DMS153 (cell line): ENCODE results near the gene DMKN.

Experiments
- DNase-seq: peaks from one replicate; lab custom pipeline; 2025; lab: John Stamatoyannopoulos, UW

DMKN gene, protein sequence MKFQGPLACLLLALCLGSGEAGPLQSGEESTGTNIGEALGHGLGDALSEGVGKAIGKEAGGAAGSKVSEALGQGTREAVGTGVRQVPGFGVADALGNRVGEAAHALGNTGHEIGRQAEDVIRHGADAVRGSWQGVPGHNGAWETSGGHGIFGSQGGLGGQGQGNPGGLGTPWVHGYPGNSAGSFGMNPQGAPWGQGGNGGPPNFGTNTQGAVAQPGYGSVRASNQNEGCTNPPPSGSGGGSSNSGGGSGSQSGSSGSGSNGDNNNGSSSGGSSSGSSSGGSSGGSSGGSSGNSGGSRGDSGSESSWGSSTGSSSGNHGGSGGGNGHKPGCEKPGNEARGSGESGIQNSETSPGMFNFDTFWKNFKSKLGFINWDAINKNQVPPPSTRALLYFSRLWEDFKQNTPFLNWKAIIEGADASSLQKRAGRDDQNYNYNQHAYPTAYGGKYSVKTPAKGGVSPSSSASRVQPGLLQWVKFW

GRCh38 chr19:35513628-35514281, at the start of gene DMKN:
Gene DMKN (minus strand): TSS chr19:35513649. CDS start chr19:35513475, 174 bp downstream.
- no peak for DNase-seq

- no peak for DNase-seq
Measured at GRCh38 chr19:35562776-35563175, 49.3 kb upstream of the DMKN start.

- DNase-seq: no peak
Measured at GRCh38 chr19:35562336-35562735, 48.9 kb upstream of the DMKN start.

DNA sequence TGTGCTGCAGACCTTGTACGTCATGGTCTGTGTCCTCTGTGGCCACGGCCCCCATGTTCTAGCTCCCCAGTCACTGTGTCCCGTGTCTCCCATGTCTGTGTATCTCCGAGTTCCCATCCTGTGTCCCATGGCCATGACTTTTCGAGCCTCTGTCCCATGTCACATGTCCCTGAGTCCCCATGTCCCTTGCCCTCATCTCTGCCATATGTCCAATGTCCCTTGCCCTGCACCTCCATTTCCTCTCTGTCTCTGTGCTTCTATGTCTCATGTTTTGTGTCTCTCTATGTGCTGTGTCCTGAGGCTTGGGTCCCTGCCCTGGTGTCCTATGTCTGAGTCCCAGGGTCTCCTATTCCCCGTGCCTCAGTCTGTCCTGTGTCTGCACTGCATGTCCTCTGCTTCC, 48.0 kb upstream of the DMKN start:
- DNase-seq: no peak

DNA sequence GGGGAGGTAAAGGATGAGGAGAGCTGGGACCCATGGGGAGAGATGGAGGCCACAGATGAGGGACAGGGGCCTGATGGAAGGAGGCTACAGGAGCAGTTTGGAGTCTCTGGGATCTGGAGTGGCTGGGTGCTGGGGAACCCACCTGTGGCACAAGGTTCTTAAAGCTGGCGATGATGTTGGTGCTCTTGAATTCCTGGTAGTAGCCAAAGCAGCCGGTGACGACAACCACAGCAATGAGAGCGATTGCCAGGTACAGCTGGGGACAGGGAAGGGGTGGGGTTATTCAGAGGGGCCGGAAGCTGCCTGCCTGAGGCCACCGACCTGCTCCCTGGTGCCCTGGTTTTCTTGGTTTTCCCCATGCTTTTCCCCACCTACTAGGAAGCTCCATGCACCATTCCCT, 47.2 kb upstream of the DMKN start:
- DNase-seq: no peak

GRCh38 chr19:35560271-35560670, 46.8 kb upstream of the DMKN start:
- DNase-seq: no peak

DNA sequence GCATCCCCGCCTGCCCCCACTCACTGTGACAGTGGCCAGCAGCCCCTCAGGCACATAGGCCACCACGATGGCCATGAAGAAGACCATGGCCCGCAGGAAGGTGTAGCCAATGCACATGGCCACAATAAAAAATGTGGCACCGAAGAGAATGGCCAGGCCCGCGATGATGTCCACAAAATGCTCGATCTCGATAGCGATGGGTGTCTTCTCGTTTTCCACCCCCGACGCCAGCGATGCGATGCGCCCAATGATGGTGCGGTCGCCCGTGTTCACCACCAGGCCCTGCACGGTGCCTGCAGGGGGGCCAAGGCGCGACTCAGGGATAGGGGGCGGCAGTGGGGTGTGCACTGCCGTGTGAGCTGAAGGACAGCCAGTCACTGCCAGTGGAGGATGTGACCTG, 46.3 kb upstream of the DMKN start:
- DNase-seq: no peak

DNA sequence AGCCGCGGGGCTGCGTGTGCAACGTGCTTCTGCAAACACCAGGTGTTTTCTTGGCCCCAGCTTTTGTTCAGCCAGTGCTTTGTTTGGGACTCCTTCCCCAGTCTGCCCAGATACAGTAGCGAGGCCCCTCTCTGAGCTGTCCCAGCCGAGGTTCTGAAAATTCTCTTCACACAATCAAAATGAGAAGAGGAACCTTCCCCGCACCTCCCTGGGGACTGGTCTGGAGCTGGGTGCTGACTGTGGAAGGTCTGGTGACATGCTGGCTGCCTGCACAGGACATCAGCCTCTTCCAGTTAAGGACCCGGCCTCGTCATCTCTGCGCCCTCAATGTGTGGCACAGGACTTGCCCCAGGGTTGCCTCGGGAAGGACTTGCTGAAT, 45.8 kb upstream of the DMKN start:
- no peak for DNase-seq

GRCh38 chr19:35558400-35559280, 45.2 kb upstream of the DMKN start:
- no peak for DNase-seq

GRCh38 chr19:35557539-35558399, 44.3 kb upstream of the DMKN start:
- DNase-seq: peak; percentile 40

- DNase-seq: no peak
Measured at GRCh38 chr19:35556846-35557538, 43.5 kb upstream of the DMKN start.

DNA sequence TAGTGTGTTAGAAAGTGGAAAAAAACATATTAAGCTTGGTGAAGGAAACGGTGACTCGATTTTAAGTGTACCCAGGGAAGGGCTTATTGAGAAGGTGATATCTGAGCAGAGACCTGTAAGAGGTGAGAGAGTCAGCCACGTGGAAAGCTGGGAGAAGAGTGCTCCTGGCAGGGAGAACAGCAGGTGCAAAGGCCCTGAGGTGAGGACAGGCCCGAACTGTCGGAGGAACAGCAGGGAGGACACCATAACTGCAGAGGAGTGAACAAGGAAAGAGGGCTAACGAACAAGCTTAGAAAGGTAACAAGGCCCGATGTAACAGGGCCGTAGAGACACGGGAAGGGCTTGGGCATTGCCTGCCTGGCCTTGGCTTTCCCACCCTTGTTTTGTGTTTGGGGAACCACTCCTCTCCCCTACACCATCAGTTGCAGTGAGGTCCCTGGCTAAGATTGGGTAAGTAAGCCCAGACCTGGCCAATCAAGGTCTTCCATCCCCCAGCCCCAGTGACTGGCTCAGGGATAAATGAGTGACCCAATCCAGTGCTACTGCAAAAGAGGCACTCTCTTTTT, 42.7 kb upstream of the DMKN start:
- no peak for DNase-seq

DNA sequence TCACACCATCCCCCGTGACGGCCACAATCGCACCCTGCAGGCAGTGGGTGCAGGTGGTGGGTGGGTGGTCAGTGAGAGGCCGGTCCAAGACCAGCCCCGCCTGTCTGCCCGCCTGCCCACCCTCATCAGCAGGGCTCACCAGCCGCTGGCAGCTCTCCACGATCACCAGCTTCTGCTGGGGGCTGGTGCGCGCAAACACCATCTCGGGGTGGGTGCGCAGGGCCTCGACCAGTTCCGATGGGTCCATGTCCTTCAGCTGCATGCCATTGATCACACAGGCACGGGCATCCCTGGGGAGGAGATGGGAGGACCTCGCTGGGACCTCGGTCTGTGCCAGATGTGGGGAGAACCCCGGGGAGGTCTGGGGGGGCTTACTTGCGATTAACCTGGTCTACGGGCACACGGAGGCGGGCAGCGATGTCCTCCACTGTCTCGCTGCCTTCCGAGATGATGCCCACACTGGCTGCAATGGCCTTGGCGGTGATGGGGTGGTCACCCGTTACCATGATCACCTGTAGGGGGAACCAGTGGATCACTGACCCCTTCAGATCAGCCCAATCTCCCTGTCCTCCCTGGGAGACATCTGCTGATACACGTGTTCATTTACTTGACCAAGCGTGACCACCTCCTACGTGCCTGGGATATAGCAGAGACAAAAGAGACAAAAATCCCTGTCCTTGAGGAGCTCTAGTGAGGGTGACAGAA, 42.0 kb upstream of the DMKN start:
- DNase-seq: no peak

DNA sequence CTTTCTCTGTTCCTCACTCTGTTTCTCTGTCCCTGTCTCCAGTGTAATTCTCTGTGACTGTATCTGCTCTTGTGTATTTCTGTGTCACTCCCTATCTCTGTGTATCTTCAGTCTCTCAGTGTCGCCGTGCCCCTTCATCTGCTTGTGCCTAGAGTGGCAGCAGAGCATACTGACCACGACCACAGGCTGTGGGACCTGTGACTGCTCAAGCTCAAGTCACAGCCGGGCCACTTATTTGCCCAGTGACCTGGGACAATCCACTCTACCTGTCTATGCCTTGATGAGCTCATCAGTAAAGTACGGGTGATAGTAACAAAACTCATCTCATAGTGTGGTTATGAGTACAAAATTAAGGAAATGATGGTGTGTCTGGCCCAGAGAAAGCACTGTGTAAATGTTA, 40.6 kb upstream of the DMKN start:
- DNase-seq: no peak

DNA sequence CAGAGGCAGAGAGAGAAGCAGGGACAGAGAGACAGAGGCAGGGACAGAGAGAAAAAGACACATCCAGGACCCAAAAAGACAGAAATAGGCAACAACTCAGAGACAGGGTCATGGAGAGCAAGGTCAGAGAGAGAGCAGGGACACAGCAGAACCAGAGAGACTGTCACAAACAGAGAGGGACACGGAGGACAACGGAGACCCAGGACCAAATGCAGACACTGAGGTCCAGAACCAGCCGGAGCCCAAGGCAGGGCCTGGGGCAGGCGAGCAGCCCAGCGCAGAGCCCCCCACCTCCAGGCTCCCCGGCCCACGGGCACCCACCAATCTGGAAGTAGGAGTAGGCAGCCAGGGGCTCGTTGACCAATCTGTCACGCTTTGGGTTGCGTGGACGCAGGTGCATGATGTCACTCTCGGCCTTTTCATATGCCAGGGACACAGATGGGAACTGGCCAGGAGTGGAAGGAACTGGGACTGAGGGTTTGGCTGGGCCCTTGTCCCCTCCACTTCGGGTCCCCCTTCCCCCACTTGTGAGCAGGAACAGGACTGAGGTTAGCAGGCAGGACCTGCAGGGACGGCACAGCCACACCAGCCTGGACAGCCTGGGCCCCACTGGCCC, 40.0 kb upstream of the DMKN start:
- DNase-seq: no peak

DNA sequence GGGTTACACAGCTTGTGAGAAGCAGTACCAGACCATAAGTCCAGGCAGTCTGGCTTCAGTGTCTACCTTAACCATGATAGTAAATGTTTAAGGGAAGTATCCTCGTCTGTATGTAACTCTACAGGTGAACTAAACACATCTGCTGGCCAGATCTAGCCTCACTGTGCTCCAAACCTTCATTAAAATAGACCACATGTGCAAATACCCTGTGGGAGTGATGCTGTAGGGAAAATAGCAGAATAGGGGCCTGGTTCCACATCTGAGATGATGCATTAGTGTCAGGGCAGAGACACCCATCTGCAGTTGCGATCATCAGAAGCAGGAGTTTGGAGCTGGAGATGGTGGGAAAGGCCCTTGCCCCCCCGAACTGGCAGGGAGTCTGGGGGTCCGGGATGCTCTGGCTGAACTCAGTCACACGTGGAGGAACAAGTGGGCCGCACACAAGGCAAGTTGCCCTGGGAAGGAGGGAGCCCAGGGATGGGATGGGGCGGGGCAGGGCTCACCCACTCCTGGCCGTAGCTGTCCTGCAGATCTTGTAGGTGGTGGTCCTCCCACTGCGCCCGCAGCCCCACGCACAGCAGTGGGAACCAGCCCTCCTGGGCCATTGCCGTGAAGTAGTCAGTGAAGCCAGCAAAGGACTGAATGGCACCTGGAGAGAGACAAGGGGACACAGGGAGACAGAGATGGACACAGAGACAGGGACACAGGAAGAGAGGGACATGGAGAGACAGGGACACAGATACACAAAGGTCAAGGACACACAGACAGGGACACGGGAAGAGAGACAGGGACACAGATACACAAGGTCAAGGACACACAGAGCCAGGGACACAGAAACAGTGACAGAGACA, 39.3 kb upstream of the DMKN start:
- DNase-seq: no peak

- DNase-seq: no peak
Measured at GRCh38 chr19:35551091-35551810, 37.8 kb upstream of the DMKN start.
